Vagina (tissue), 2 donors: ENCODE measurements around the gene ASB13.

Experiments
- CTCF ChIP-seq, 3 experiments: fragments of 450-650 bp in 2 of 3; fragments of 200-600 bp in 1 of 3; sonication (generic) in 1 of 3; IDR thresholded peaks; one replicate each; pipeline ENCODE4 v1.5.1; 2017 to 2019; ENCODE audit warnings: antibody characterized with exemption in 3 of 3, mild to moderate bottlenecking in 2 of 3, moderate library complexity in 2 of 3
- POLR2AphosphoS5 ChIP-seq, 2 donors: sonication (generic); formaldehyde crosslinking; IDR thresholded peaks; one replicate each; pipeline ENCODE4 v1.9.0; 2017; ENCODE audit warnings: antibody characterized with exemption in 2 of 2, mild to moderate bottlenecking in 2 of 2, low read depth in 1 of 2; ENCODE audit not compliant: insufficient read depth in 1 of 2

DNA sequence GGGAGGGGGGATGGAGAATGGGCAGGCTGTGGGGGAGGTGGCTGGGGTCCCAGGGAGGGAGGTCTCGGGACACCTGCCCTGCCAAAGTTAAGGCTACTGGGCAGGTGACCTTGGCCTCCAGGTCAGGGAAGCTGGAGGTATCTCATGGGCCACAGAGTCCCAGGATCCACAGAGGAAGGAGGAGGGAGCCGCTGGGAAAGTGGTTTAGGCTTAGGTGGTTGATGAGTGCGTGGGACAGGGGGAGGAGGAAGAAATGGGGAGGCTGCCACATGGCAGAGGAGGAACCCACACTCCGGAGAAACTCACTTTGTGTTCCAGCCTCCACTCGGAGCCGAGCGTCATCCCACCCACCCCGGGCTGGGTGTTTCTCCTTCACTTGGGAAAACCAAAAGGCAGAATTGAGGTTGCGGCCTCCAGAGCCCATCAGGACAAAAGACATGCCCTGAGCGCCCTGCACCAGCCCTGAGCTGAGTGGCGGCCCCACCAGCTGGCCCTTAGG, 46.1 kb downstream of the ASB13 start:
- no peak for TF ChIP-seq CTCF (IDR thresholded peaks at IDR 0.05)
- TF ChIP-seq POLR2AphosphoS5 (IDR thresholded peaks at IDR 0.05; ENCODE audit: insufficient read depth in 1 of 2, low read depth in 1 of 2), result no peak
